Progenitor cell of endocrine pancreas (in vitro differentiated cells): ENCODE measurements around the gene EEFSEC. TPM values are rescaled to one million over a fixed set of nuclear protein-coding genes. Genes with fewer than 3 reads are reported as not detected.

Experiments
- DNase-seq: peaks from one replicate; pipeline ENCODE4 v3.0.0; 2021; ENCODE audit warnings: low spot score; ENCODE audit not compliant: unreplicated experiment
- H3K27ac Mint-ChIP-seq: 2 replicates; pipeline ENCODE4 v1.8.0; 2021; ENCODE audit warnings: mild to moderate bottlenecking, moderate library complexity, mixed read lengths
- H3K27me3 Mint-ChIP-seq: 2 replicates; pipeline ENCODE4 v1.8.0; 2021; ENCODE audit warnings: mixed read lengths
- H3K36me3 Mint-ChIP-seq: 2 replicates; pipeline ENCODE4 v1.8.0; 2022; ENCODE audit warnings: mixed read lengths; ENCODE audit not compliant: insufficient read depth
- H3K4me1 Mint-ChIP-seq: 2 replicates; pipeline ENCODE4 v1.8.0; 2021; ENCODE audit warnings: low read depth, mixed read lengths
- H3K4me3 Mint-ChIP-seq: 2 replicates; pipeline ENCODE4 v1.8.0; 2021; ENCODE audit warnings: low read depth, mild to moderate bottlenecking, moderate library complexity, mixed read lengths
- H3K9me3 Mint-ChIP-seq: 2 replicates; pipeline ENCODE4 v1.8.0; 2021; ENCODE audit warnings: low read depth, mixed read lengths
- total RNA-seq: library from RNA; stranded (reverse); gene quantifications from 2 replicates; pipeline ENCODE4 v1.2.1, GENCODE V29; 2021
- TF ChIP-seq, protein P1 (sequence below): fragments of 200-600 bp; sonication (generic); IDR thresholded peaks from one replicate; pipeline ENCODE4 v1.5.0; 2021; ENCODE audit warnings: antibody characterized with exemption, mild to moderate bottlenecking; ENCODE audit not compliant: unreplicated experiment

EEFSEC gene
- total RNA-seq, 1 donor from 2014 or later: 11.8 TPM

DNA sequence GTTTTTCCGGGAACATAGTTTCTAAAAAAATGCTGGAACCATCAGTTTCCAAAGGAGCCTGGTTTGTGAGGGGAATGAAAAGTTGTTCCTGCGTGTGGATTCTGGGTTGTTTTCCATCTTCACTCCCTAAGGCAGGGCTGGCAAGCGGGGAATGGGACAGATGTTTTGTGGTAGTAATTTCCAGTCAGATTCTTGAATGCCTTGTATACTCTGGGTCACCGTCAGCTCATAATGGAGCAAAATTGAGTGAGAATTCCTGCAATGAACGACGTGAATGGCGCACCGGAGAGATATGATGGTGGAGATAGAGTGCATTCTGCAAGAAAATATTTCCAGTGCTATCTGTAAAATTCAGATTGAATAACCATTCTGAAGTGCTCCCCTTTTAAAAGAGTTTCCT lies 19.9 kb downstream of the EEFSEC start:
- Mint-ChIP-seq H3K4me1 (peaks cover 5% of the 10 kb centered on the region), H3K36me3 (no peaks in the 10 kb centered on the region), H3K27me3 (peaks cover 7% of the 10 kb centered on the region), H3K9me3 (no peaks in the 10 kb centered on the region), H3K27ac (no peak overlapping the region), H3K4me3 (no peak overlapping the region)
- TF ChIP-seq, protein P1, sequence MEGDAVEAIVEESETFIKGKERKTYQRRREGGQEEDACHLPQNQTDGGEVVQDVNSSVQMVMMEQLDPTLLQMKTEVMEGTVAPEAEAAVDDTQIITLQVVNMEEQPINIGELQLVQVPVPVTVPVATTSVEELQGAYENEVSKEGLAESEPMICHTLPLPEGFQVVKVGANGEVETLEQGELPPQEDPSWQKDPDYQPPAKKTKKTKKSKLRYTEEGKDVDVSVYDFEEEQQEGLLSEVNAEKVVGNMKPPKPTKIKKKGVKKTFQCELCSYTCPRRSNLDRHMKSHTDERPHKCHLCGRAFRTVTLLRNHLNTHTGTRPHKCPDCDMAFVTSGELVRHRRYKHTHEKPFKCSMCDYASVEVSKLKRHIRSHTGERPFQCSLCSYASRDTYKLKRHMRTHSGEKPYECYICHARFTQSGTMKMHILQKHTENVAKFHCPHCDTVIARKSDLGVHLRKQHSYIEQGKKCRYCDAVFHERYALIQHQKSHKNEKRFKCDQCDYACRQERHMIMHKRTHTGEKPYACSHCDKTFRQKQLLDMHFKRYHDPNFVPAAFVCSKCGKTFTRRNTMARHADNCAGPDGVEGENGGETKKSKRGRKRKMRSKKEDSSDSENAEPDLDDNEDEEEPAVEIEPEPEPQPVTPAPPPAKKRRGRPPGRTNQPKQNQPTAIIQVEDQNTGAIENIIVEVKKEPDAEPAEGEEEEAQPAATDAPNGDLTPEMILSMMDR: no peak
- no peak for DNase-seq

GRCh38 chr3:128173849-128174248 lies 20.6 kb downstream of the EEFSEC start:
- TF ChIP-seq, protein P1: no peak
- H3K36me3 Mint-ChIP-seq: no peaks in the 10 kb centered on the region
- no peak overlapping the region for H3K27ac Mint-ChIP-seq
- H3K27me3 Mint-ChIP-seq: peaks cover 7% of the 10 kb centered on the region
- peaks cover 3% of the 10 kb centered on the region for H3K4me1 Mint-ChIP-seq
- H3K4me3 Mint-ChIP-seq: no peak overlapping the region
- no peak for DNase-seq
- H3K9me3 Mint-ChIP-seq: no peaks in the 10 kb centered on the region

DNA sequence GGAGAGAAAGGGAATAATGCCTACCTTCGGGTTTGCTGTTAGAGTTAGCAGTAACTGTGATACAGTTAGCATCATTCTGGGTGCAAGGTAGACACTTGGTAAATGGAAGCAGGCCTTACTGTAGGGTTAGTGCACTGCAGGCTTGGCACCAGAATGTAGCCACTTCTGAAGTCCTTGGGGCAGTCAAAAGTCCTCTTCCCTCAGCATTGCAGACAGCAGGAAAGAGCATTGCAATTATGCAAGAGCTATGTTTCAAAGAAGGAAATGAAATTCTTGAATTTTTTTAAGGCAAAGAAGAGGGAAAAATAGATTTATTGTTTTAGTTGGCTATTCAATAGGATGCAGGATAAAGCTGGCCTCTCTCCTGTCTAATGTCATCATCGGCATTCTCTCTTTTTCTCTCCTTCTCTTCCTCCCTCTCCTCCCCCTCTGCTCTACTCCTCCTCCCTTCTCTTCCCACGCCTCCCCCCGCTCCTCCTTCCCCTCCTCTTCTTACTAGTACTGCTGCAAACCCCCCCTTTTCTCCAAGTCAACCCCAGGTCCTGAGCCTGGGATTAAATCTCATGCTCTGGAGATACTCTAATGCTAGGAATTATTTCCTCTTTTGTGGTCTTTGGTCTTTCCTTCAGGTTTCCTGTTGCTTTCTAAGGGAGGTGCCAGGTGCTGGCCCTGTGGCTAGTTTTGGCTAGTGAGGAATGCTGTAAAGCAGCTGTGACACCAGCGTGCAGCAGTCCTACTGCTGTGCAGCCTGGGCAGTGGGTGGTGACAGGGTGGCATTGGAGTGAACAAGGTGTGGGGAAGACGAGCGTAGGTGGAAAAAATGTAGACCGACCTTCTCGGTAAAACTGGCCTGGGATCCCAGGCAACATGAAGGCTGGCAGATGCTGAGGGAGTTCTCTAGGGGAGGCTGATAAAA lies 21.7 kb downstream of the EEFSEC start:
- Mint-ChIP-seq H3K27ac (no peak overlapping the region), H3K9me3 (no peaks in the 10 kb centered on the region), H3K4me3 (no peak overlapping the region), H3K27me3 (peaks cover 15% of the 10 kb centered on the region), H3K36me3 (no peaks in the 10 kb centered on the region), H3K4me1 (peaks cover 9% of the 10 kb centered on the region)
- TF ChIP-seq, protein P1: no peak
- no peak for DNase-seq

DNA sequence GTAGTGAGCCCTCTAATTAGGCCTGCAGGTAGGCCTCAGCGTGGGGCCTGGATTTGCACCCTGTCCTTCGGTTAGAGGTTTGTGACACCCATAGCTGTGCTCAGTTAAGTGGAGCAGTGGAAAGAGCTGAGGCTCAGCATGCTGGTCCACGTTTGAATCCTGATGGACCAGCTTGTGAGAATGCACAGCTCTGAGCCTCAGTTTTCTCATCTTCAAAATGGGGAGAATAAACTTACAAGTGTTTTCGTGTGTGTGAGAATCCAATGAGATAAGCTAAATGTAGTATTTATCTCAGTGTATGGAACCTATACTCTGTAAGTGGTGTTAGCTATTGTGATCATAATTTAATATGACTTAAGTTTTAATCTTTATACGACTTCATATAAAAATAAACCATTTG lies 22.5 kb downstream of the EEFSEC start:
- Mint-ChIP-seq H3K27me3 (peaks cover 19% of the 10 kb centered on the region), H3K27ac (no peak overlapping the region), H3K4me3 (no peak overlapping the region), H3K36me3 (no peaks in the 10 kb centered on the region), H3K9me3 (no peaks in the 10 kb centered on the region), H3K4me1 (peaks cover 9% of the 10 kb centered on the region)
- TF ChIP-seq, protein P1: no peak
- no peak for DNase-seq

DNA sequence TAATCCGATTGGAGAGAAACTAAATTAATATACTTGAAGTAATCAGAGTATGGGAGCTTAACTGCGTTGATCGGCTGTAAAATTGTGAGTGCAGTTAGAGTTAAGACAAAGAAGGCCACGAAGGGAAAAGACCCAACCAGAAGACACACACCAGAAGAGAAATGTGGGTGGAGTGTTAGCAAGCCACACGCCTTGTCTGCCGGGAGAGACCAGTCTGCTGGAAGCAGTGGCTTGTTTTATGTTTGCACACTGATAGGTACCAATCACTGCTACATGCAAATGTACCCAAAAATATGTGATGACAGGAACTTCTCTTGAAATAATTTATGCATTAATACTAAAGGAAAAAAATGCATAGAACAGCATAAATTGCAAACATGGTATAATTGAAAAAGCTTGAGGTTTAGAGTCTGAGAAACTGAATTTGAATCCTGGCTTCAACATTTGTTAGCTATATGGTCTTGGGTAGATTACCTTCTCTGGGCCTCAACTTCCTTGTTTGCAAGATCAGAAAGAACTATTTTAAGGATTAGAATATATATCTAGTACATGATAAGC lies 23.1 kb downstream of the EEFSEC start:
- TF ChIP-seq, protein P1: no peak
- H3K27ac Mint-ChIP-seq: no peak overlapping the region
- no peak overlapping the region for H3K4me3 Mint-ChIP-seq
- no peak for DNase-seq
- H3K27me3 Mint-ChIP-seq: peaks cover 19% of the 10 kb centered on the region
- no peaks in the 10 kb centered on the region for H3K9me3 Mint-ChIP-seq
- H3K4me1 Mint-ChIP-seq: peaks cover 8% of the 10 kb centered on the region
- no peaks in the 10 kb centered on the region for H3K36me3 Mint-ChIP-seq
